ENCODE data around the gene NUTF2.

- TF ChIP-seq CTCF (conservative IDR thresholded peaks at IDR 0.05 in 1 of 2, IDR thresholded peaks at IDR 0.05 in 1 of 2; ENCODE audit: low read depth in 1 of 2, low read length in 2 of 2), result no peak
- TF ChIP-seq EZH2 (IDR thresholded peaks at IDR 0.05; ENCODE audit: low read length, missing control alignments), result no peak
Observed at GRCh38 chr16:67855789-67856188, 9.1 kb downstream of the NUTF2 start.

All from fibroblast of lung (primary cell).